DOHH2 (cell line): ENCODE measurements around the gene WAC.

Source experiments
- CTCF ChIP-seq: fragments of 200-600 bp; sonication (generic); IDR thresholded peaks from one replicate; pipeline ENCODE4 v1.5.1; 2014; ENCODE audit warnings: antibody characterized with exemption, mild to moderate bottlenecking, low read depth, low read length; ENCODE audit not compliant: poor library complexity, severe bottlenecking
- EZH2phosphoT487 ChIP-seq: fragments of 200-600 bp; sonication (generic); IDR thresholded peaks from 2 replicates; pipeline ENCODE4 v1.6.1; 2017; ENCODE audit warnings: borderline replicate concordance, mild to moderate bottlenecking, antibody characterized with exemption, low read length, moderate library complexity, mixed read lengths

DNA sequence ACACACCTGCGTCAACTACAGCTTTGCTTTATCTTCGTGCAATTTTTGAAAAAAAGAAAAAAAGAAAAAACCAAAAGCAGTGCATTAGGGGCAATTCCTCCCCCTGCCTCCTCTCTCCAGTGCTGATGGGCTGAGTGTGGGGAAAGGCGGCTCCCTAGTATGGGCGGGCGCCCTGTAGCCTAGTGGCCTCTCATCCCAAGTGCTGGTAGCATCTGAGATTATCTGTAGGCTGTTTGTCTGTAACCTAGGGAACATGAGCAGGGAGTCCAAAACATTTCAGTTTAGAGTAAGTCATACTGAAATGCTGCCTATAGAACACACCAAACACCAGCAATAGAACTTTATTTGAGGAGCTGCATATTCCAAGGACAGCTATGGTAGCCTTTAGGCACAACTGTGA, 119.8 kb downstream of the WAC start:
- TF ChIP-seq CTCF (no peak), EZH2phosphoT487 (no peak)
